H1 (cell line): Measurements from ENCODE around the gene INTS1. TPM values are rescaled to one million over a fixed set of nuclear protein-coding genes. Genes with fewer than 3 reads are reported as not detected.

ENCODE experiments used
- CTCF ChIA-PET: fragments of 300-600 bp; sonication (Branson Sonifier 250); formaldehyde crosslinking; loops from one replicate; lab custom pipeline; 2021; ENCODE audit not compliant: partially characterized antibody; lab: Charles Lee
- POLR2A ChIA-PET: fragments of 300-600 bp; sonication (Branson Sonifier 250); formaldehyde crosslinking; loops from one replicate; lab custom pipeline; 2021; ENCODE audit warnings: inconsistent platforms; ENCODE audit not compliant: partially characterized antibody; lab: Charles Lee
- DNase-seq, 2 experiments: peaks; one replicate each; pipeline versions ENCODE4 v3.0.0 to v3.0.0-alpha.2; 2010 to 2022; ENCODE audit warnings: low spot score in 2 of 2, low read depth in 1 of 2, mixed read lengths in 1 of 2
- FAIRE-seq: peaks from 2 replicates; lab custom pipeline; 2011; peaks lifted over from hg19 to GRCh38; lab: Jason Lieb, UNC
- H2AFZ ChIP-seq: 2 replicates; pipeline ENCODE4 v1.8.1; 2012; ENCODE audit warnings: low read length, inconsistent platforms
- H2AK5ac ChIP-seq: 2 replicates; pipeline ENCODE4 v1.6.1; 2013; ENCODE audit warnings: low read depth, low read length
- H2BK120ac ChIP-seq: replicated peaks from 2 replicates; pipeline ENCODE3; 2013; ENCODE audit warnings: low read depth, low read length, inconsistent platforms
- H2BK12ac ChIP-seq: 2 replicates; pipeline ENCODE4 v1.6.1; 2013; ENCODE audit warnings: low read depth, low read length
- H2BK15ac ChIP-seq: 2 replicates; pipeline ENCODE4 v1.6.1; 2013; ENCODE audit warnings: low read length
- H2BK20ac ChIP-seq: 2 replicates; pipeline ENCODE4 v1.6.1; 2013; ENCODE audit warnings: low read length
- H2BK5ac ChIP-seq: 2 replicates; pipeline ENCODE4 v1.6.1; 2013; ENCODE audit warnings: low read depth, low read length
- H3K14ac ChIP-seq: 2 replicates; pipeline ENCODE4 v1.6.1; 2013; ENCODE audit warnings: inconsistent platforms; ENCODE audit not compliant: insufficient read length
- H3K18ac ChIP-seq: 2 replicates; pipeline ENCODE4 v1.6.1; 2013; ENCODE audit warnings: low read length; ENCODE audit errors: extremely low read depth
- H3K23ac ChIP-seq: 2 replicates; pipeline ENCODE4 v1.6.1; 2013; ENCODE audit warnings: inconsistent platforms; ENCODE audit not compliant: insufficient read length
- H3K23me2 ChIP-seq: 2 replicates; pipeline ENCODE4 v1.6.1; 2013; ENCODE audit warnings: low read depth, low read length
- H3K27ac ChIP-seq: 2 replicates; pipeline ENCODE4 v1.6.1; 2011; ENCODE audit warnings: low read depth, low read length, inconsistent platforms
- H3K27me3 ChIP-seq, 4 experiments: replicated peaks in 1 of 4; 1 replicate in 1 of 4; 2 replicates in 3 of 4; pipeline versions ENCODE4 v1.6.1 to v1.8.1; 2011 to 2013; ENCODE audit warnings: low read length in 3 of 4, mild to moderate bottlenecking in 3 of 4, inconsistent platforms in 2 of 4, mixed read lengths in 2 of 4, moderate library complexity in 1 of 4; ENCODE audit not compliant: control insufficient read depth in 3 of 4, insufficient read depth in 3 of 4; ENCODE audit errors: extremely low read depth in 1 of 4
- H3K36me3 ChIP-seq, 4 experiments: 2 replicates each; pipeline versions ENCODE4 v1.6.1 to v1.8.1; 2011 to 2013; ENCODE audit warnings: mild to moderate bottlenecking in 4 of 4, low read length in 3 of 4, moderate library complexity in 2 of 4, control low read depth in 1 of 4, inconsistent platforms in 1 of 4; ENCODE audit not compliant: insufficient read depth in 4 of 4, control insufficient read depth in 2 of 4
- H3K4ac ChIP-seq: replicated peaks from 2 replicates; pipeline ENCODE3; 2013; ENCODE audit warnings: low read length, low read depth, mixed read lengths, inconsistent platforms; ENCODE audit not compliant: insufficient read length
- H3K4me1 ChIP-seq, 4 experiments: replicated peaks in 1 of 4; 1 replicate in 1 of 4; 2 replicates in 3 of 4; pipeline versions ENCODE4 v1.6.1 to v1.8.1; 2011 to 2013; ENCODE audit warnings: low read length in 3 of 4, inconsistent platforms in 2 of 4, mixed read lengths in 1 of 4; ENCODE audit not compliant: insufficient read depth in 4 of 4, control insufficient read depth in 3 of 4
- H3K4me2 ChIP-seq, 2 experiments: 2 replicates each; pipeline versions ENCODE4 v1.6.1 to v1.8.1; 2011 to 2013; ENCODE audit warnings: low read depth in 2 of 2, low read length in 2 of 2, control low read depth in 1 of 2, inconsistent platforms in 1 of 2, mild to moderate bottlenecking in 1 of 2; ENCODE audit not compliant: insufficient read depth in 1 of 2
- H3K4me3 ChIP-seq, 4 experiments: fragments of 200-600, 300-600 bp in 1 of 4; sonication (generic), shearing (Covaris generic), sonication (Bioruptor Twin) in 1 of 4; 2 replicates each; pipeline versions ENCODE4 v1.5.1 to v1.8.1; 2011 to 2016; ENCODE audit warnings: low read length in 4 of 4, low read depth in 3 of 4, control low read depth in 2 of 4, inconsistent platforms in 2 of 4, mild to moderate bottlenecking in 2 of 4, mixed read lengths in 1 of 4, moderate library complexity in 1 of 4; ENCODE audit not compliant: insufficient read depth in 2 of 4; ENCODE audit errors: extremely low read depth in 1 of 4
- H3K56ac ChIP-seq: replicated peaks from 2 replicates; pipeline ENCODE3; 2013; ENCODE audit warnings: low read depth, mild to moderate bottlenecking, mixed read lengths, low read length, inconsistent platforms; ENCODE audit not compliant: insufficient read length
- H3K79me1 ChIP-seq: 2 replicates; pipeline ENCODE4 v1.6.1; 2013; ENCODE audit warnings: low read depth, low read length, control low read depth
- H3K79me2 ChIP-seq, 2 experiments: 2 replicates each; pipeline versions ENCODE4 v1.6.1 to v1.8.1; 2012 to 2013; ENCODE audit warnings: low read length in 2 of 2, mild to moderate bottlenecking in 2 of 2, inconsistent platforms in 1 of 2; ENCODE audit not compliant: insufficient read depth in 2 of 2, control insufficient read depth in 1 of 2
- H3K9ac ChIP-seq, 4 experiments: replicated peaks in 1 of 4; 1 replicate in 1 of 4; 2 replicates in 3 of 4; pipeline versions ENCODE4 v1.6.1 to v1.8.1; 2011 to 2013; ENCODE audit warnings: low read depth in 3 of 4, low read length in 3 of 4, control low read depth in 2 of 4, mild to moderate bottlenecking in 2 of 4, moderate library complexity in 2 of 4, inconsistent platforms in 1 of 4; ENCODE audit errors: extremely low read depth in 1 of 4
- H3K9me3 ChIP-seq, 2 experiments: 2 replicates each; pipeline versions ENCODE4 v1.6.1 to v1.8.1; 2012 to 2013; ENCODE audit warnings: mild to moderate bottlenecking in 2 of 2, moderate library complexity in 2 of 2, control low read depth in 1 of 2, inconsistent platforms in 1 of 2, low read depth in 1 of 2, low read length in 1 of 2, mixed read lengths in 1 of 2; ENCODE audit not compliant: insufficient read depth in 2 of 2
- H4K20me1 ChIP-seq, 2 experiments: replicated peaks in 1 of 2; 2 replicates each; pipeline versions ENCODE3 to v1.8.1; 2011 to 2013; ENCODE audit warnings: inconsistent platforms in 2 of 2, low read length in 2 of 2, mild to moderate bottlenecking in 1 of 2; ENCODE audit not compliant: insufficient read depth in 2 of 2, control insufficient read depth in 1 of 2
- H4K5ac ChIP-seq: 2 replicates; pipeline ENCODE4 v1.6.1; 2013; ENCODE audit warnings: low read length, low read depth, mixed read lengths, inconsistent platforms; ENCODE audit not compliant: insufficient read length
- H4K8ac ChIP-seq: 2 replicates; pipeline ENCODE4 v1.8.0; 2013; ENCODE audit warnings: mild to moderate bottlenecking, moderate library complexity, low read length, inconsistent platforms; ENCODE audit not compliant: insufficient read depth; ENCODE audit errors: extremely low read depth
- H4K91ac ChIP-seq: replicated peaks from 2 replicates; pipeline ENCODE3; 2013; ENCODE audit warnings: low read length, mixed read lengths, inconsistent platforms; ENCODE audit not compliant: insufficient read length
- BCL11A ChIP-seq, 2 experiments: IDR thresholded peaks; one replicate each; pipeline ENCODE4 v1.6.1; 2011; ENCODE audit warnings: low read depth in 2 of 2, low read length in 2 of 2, mild to moderate bottlenecking in 2 of 2
- BRCA1 ChIP-seq: IDR thresholded peaks from 2 replicates; pipeline ENCODE4 v1.6.1; 2012; ENCODE audit warnings: low read depth, low read length, improper control_type of control experiment
- CREB1 ChIP-seq: IDR thresholded peaks from 2 replicates; pipeline ENCODE4 v1.6.1; 2012; ENCODE audit warnings: inconsistent platforms
- CTBP2 ChIP-seq: IDR thresholded peaks from 2 replicates; pipeline ENCODE4 v1.7.0; 2011; ENCODE audit warnings: borderline replicate concordance, mild to moderate bottlenecking, moderate library complexity, mixed read lengths, low read length; ENCODE audit not compliant: insufficient read depth, insufficient read length
- GTF2F1 ChIP-seq: IDR thresholded peaks from 2 replicates; pipeline ENCODE4 v1.6.1; 2012; ENCODE audit warnings: low read depth, low read length, improper control_type of control experiment, borderline replicate concordance
- HDAC2 ChIP-seq, 2 experiments: fragments of 300-600 bp in 1 of 2; sonication (generic) in 1 of 2; IDR thresholded peaks; 2 replicates each; pipeline ENCODE4 v1.6.1; 2011 to 2012; ENCODE audit warnings: low read depth in 2 of 2, low read length in 2 of 2, mild to moderate bottlenecking in 2 of 2, moderate library complexity in 2 of 2, borderline replicate concordance in 1 of 2, inconsistent platforms in 1 of 2
- JUN ChIP-seq: IDR thresholded peaks from 2 replicates; pipeline ENCODE4 v1.6.1; 2011; ENCODE audit warnings: low read depth, mild to moderate bottlenecking, improper control_type of control experiment, low read length
- JUND ChIP-seq: IDR thresholded peaks from 2 replicates; pipeline ENCODE4 v1.6.1; 2011; ENCODE audit warnings: mild to moderate bottlenecking, improper control_type of control experiment, low read length
- KDM5A ChIP-seq: fragments of 200-600 bp; IDR thresholded peaks from 2 replicates; pipeline ENCODE4 v1.7.1; 2012; ENCODE audit warnings: mild to moderate bottlenecking, low read length, inconsistent platforms, mixed read lengths
- POLR2AphosphoS5 ChIP-seq: IDR thresholded peaks from 2 replicates; pipeline ENCODE4 v1.6.1; 2011; ENCODE audit warnings: low read depth, low read length
- SAP30 ChIP-seq: fragments of 300-600 bp; sonication (generic); IDR thresholded peaks from 2 replicates; pipeline ENCODE4 v1.7.1; 2012; ENCODE audit warnings: low read length, moderate library complexity, mild to moderate bottlenecking, inconsistent platforms; ENCODE audit not compliant: insufficient read depth, insufficient replicate concordance
- SP1 ChIP-seq: IDR thresholded peaks from 2 replicates; pipeline ENCODE4 v1.6.1; 2011; ENCODE audit warnings: low read depth, low read length
- WGBS, 2 experiments: shearing (Covaris generic) in 1 of 2; methylation state at CpG; one replicate each; pipeline versions ENCODE4 v1.1.6 to v1.1.7; 2013 to 2015; ENCODE audit warnings: low lambda C conversion rate in 2 of 2, mixed read lengths in 2 of 2, inconsistent platforms in 1 of 2, low coverage in 1 of 2, missing lambda C conversion rate in 1 of 2; ENCODE audit not compliant: insufficient replicate concordance in 2 of 2, insufficient coverage in 1 of 2, insufficient read length in 1 of 2; ENCODE audit errors: extremely low coverage in 1 of 2, missing lambda C conversion rate in 1 of 2; 5-methylcytosine and 5-hydroxymethylcytosine counted together
- polyA plus RNA-seq, 7 experiments: library from polyadenylated mRNA; depleted of rRNA in 3 of 7; stranded (reverse) in 5 of 7; unstranded in 2 of 7; fragments of >200 nt in 5 of 7; fragments of 200-250 nt in 2 of 7; gene quantifications; 1 replicate in 5 of 7; 2 replicates in 1 of 7; 4 replicates in 1 of 7; pipeline versions ENCODE4 v1.2.1 to v1.2.3, GENCODE V29; 2011 to 2013; ENCODE audit warnings: missing spikeins in 2 of 7, mixed read lengths in 2 of 7
- total RNA-seq: library from RNA; stranded (reverse); fragmentation: NEBNext Ultra II Directional; extraction: Animal tissue kit (Norgen Biotek cat#: 25700); gene quantifications from 2 replicates; pipeline ENCODE4 v1.2.1, GENCODE V29; 2021

The INTS1 gene
- total and polyA plus RNA-seq, 2 of the 8 experiments (the other 6 are each of a cell fraction or from before 2014, with no cell fraction given): 76.9 to 104 TPM

- H2AFZ ChIP-seq: no peak overlapping the region
- peaks cover 0 to 7% of the 10 kb centered on the region in 2 experiments for H4K20me1 ChIP-seq
- H3K27me3 ChIP-seq: no peaks in the 10 kb centered on the region
- H4K5ac ChIP-seq: no peak overlapping the region
- no peak overlapping the region for H2BK5ac ChIP-seq
- H3K79me2 ChIP-seq: peaks cover 0 to 4% of the 10 kb centered on the region in 2 experiments; a peak in 2 of 4 replicates
- no peak overlapping the region; the same call in 1 of the 2 replicates for H4K8ac ChIP-seq
- H3K56ac ChIP-seq: no peak overlapping the region
- H2BK15ac ChIP-seq: no peak overlapping the region
- H3K18ac ChIP-seq: no peak overlapping the region
- peaks cover under 1% of the 10 kb centered on the region; the same call in 1 of the 2 replicates for H3K79me1 ChIP-seq
- H3K23me2 ChIP-seq: no peaks in the 10 kb centered on the region
- no peak overlapping the region for H3K4me3 ChIP-seq
- FAIRE-seq (no peak), DNase-seq (no peak)
- H2AK5ac ChIP-seq: no peak overlapping the region
- H3K27ac ChIP-seq: no peak overlapping the region
- no peak overlapping the region for H2BK120ac ChIP-seq
- no peak overlapping the region for H2BK12ac ChIP-seq
- H3K4me2 ChIP-seq: no peak overlapping the region
- no peak overlapping the region for H4K91ac ChIP-seq
- no peaks in the 10 kb centered on the region for H3K9me3 ChIP-seq
- no peak overlapping the region for H3K14ac ChIP-seq
- ChIA-PET POLR2A (interaction anchor here (0.6 to 4.9 kb wide), 4 partner anchors 9 to 37 kb away, joined by 3 to 26 read pairs (median 4); no protein-coding TSS in a partner anchor), CTCF (interaction anchor here (0.9 to 3.7 kb wide), 4 partner anchors 12 to 38 kb away, joined by 3 to 15 read pairs (median 4); partner anchors contain the start of gene TMEM184A)
- WGBS, 2 experiments: 94% methylated on average over 38 of the region's 38 CpGs; no CpG with 5 or more reads in 1 of the 2 experiments
- no peaks in the 10 kb centered on the region for H3K4me1 ChIP-seq
- H3K9ac ChIP-seq: no peak overlapping the region
- H2BK20ac ChIP-seq: no peak overlapping the region
- H3K36me3 ChIP-seq: peaks cover 0 to 17% (median 0%) of the 10 kb centered on the region in 4 experiments; a peak in 4 of 8 replicates
- H3K23ac ChIP-seq: no peak overlapping the region
- H3K4ac ChIP-seq: no peak overlapping the region
- TF ChIP-seq SAP30: no peak
- no peak for TF ChIP-seq GTF2F1
- TF ChIP-seq CTBP2: no peak
- no peak for TF ChIP-seq BRCA1
- TF ChIP-seq SP1: no peak
- TF ChIP-seq JUND: no peak
- no peak for TF ChIP-seq POLR2AphosphoS5
- TF ChIP-seq KDM5A: no peak
- no peak for TF ChIP-seq HDAC2 (IDR thresholded peaks at IDR 0.05; ENCODE audit: borderline replicate concordance in 1 of 2, low read depth in 2 of 2, low read length in 2 of 2)
- TF ChIP-seq JUN: no peak
- no peak for TF ChIP-seq CREB1
- no peak for TF ChIP-seq BCL11A (IDR thresholded peaks at IDR 0.05; ENCODE audit: low read depth in 2 of 2, low read length in 2 of 2)
Measured at GRCh38 chr7:1542841-1543747, 38.9 kb upstream of the INTS1 start.
